ENCODE measurements around the gene ARSI.
"Not testable (repeated sequence)": the region's sequence is repeated elsewhere in the genome, so short reads cannot be mapped to it uniquely, and the experiment has no call there.

ARSI gene

DNA sequence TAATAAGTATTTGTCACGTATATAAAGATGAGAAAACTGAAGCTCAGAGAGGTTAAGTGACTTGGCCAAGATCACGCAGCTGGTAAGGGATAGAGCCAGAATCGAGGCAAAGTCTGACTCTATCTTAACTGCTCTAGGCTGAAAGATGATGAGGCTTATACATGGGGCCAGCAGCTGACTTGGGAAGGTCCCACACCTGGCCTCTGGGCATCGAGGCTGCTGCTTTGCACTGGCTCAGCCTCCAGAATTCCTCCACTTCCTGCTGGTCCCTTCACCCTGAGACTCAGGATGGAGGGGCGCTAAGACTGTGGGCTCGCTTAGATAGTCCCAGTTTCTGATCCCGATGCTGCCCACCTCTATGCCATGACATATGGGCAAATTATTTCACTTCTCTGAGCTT lies 48.3 kb downstream of the ARSI start:
- DNase-seq (ENCODE audit: low spot score) = no peak
- TF ChIP-seq, protein P1, sequence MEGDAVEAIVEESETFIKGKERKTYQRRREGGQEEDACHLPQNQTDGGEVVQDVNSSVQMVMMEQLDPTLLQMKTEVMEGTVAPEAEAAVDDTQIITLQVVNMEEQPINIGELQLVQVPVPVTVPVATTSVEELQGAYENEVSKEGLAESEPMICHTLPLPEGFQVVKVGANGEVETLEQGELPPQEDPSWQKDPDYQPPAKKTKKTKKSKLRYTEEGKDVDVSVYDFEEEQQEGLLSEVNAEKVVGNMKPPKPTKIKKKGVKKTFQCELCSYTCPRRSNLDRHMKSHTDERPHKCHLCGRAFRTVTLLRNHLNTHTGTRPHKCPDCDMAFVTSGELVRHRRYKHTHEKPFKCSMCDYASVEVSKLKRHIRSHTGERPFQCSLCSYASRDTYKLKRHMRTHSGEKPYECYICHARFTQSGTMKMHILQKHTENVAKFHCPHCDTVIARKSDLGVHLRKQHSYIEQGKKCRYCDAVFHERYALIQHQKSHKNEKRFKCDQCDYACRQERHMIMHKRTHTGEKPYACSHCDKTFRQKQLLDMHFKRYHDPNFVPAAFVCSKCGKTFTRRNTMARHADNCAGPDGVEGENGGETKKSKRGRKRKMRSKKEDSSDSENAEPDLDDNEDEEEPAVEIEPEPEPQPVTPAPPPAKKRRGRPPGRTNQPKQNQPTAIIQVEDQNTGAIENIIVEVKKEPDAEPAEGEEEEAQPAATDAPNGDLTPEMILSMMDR (IDR thresholded peaks at IDR 0.05; ENCODE audit: extremely low read depth, insufficient read depth, missing control alignments) = no peak
- in situ Hi-C loops (cut with MboI; ENCODE audit: low pct_unique_long_range_greater_than_20kb, low sequenced_read_pairs, unreplicated experiment) = no loop called here

DNA sequence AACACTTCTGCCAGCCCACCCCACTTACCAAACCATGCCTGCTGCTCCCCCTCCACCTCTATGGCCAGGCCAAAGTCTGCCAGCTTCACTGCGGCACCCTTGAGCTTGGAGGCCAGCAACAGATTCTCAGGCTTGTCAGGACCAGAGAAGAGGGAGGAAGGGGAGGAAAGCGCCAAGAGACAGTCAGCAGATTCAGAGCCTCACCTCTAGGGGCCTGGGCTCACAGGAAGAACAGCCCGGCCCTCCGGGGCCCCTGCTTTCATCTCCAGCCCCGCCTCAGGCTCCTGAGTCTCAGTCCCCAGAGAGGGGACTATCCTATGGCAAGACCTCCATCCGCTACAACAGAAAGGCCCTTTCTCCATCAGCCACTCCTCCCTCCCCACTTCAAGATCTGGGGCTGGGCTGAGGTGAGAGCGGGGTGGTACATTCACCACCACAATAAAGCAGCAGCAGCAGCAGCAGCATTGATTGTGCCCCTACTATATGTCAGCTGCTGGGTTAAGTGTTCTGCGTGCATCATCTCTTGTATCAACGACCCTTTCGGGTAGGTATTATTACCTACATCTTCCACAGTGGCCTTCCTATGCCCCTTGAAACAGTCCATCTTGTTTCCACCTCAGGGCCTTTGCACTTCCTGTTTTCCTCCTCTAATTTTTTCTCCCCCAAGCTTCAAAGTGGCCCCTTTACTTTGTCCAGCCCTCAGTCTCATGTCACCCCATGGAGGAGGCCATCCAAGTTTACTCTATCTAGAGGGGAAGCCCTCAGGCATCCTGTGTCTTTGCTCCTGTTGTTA lies 49.1 kb downstream of the ARSI start:
- no peak for DNase-seq (ENCODE audit: low spot score)
- in situ Hi-C loops (cut with MboI; ENCODE audit: low pct_unique_long_range_greater_than_20kb, low sequenced_read_pairs, unreplicated experiment) = no loop called here
- TF ChIP-seq, protein P1 (IDR thresholded peaks at IDR 0.05; ENCODE audit: extremely low read depth, insufficient read depth, missing control alignments) = no peak

DNA sequence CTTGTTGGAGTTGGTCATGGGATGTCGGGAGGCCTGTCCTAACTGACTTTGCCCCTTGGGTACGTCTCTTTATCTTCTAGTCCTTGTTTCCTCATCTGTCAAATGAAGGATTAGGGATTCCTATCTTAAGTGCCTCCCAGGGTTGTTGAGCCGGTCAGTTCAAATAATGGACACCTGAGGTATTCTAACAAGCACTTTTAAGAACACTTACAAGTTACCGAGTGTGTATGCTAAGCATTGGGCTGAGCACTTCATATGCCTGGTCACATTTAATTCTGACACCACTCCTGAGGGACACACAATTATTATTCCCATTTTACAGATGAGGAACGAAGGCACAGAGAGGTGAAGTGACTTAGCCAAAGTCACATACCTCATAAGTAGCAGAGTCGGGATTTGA lies 50.2 kb downstream of the ARSI start:
- TF ChIP-seq, protein P1 (IDR thresholded peaks at IDR 0.05; ENCODE audit: extremely low read depth, insufficient read depth, missing control alignments) = no peak
- no peak for DNase-seq (ENCODE audit: low spot score)
- in situ Hi-C loops (cut with MboI; ENCODE audit: low pct_unique_long_range_greater_than_20kb, low sequenced_read_pairs, unreplicated experiment) = no loop called here

DNA sequence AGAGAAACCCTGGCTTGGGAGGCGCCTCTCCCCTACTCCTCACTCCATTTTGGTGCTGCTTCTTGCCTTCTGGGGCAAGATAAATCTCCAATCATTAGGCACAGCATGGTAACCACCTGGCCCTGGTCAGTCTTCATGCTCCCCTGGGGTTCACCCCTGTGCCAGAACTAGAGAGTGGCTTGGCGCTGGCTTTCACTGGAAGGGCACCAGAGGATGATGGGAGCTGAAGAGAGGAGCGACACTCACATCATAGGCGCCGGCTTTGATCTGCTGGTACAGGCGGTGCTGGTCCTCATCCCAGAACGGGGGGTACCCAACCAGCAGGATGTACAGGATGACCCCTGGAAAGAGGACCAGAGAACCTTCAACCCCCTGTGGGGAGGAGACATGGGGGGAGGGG lies 51.2 kb downstream of the ARSI start:
- TF ChIP-seq, protein P1 (IDR thresholded peaks at IDR 0.05; ENCODE audit: extremely low read depth, insufficient read depth, missing control alignments) = no peak
- in situ Hi-C loops (cut with MboI; ENCODE audit: low pct_unique_long_range_greater_than_20kb, low sequenced_read_pairs, unreplicated experiment) = no loop called here
- no peak for DNase-seq (ENCODE audit: low spot score)

DNA sequence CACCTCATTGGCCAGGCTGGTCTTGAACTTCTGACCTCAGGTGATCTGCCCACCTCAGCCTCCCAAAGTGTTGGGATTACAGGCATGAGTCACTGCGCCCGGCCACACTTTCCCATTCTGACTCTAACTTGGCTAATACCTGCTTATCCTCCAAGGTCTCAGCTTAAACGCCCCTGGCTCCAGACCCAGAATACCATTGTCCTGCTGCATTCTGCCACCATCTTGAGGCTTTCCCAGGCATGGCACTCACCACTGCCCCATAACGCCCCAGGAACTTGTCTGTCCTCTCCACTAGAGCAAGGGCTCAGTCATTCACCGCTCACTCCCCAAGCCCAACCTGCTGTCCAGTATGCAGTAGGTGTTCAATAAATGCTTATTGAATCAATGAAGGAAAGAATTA lies 53.0 kb downstream of the ARSI start:
- in situ Hi-C loops (cut with MboI; ENCODE audit: low pct_unique_long_range_greater_than_20kb, low sequenced_read_pairs, unreplicated experiment) = no loop called here
- TF ChIP-seq, protein P1 (IDR thresholded peaks at IDR 0.05; ENCODE audit: extremely low read depth, insufficient read depth, missing control alignments) = no peak
- no peak for DNase-seq (ENCODE audit: low spot score)

DNA sequence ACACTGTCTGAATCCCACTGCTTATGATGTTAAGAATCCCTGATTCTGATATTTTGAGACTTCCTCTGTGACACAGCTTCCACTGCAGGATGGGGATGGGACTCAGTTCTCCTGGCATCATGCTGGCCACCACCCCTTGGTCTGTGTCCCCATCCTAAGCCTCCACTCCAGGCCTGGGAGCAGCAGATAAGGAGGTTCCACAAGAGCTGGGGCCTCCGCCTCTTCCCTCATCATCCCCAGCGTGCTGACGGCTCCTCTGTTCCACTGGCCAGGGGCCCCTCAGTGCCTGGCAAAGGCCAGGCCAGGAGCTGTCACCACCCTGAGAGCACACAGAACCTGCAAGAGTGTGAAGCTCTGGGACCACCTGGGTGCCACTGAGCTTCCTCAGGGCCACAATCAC lies 53.8 kb downstream of the ARSI start:
- in situ Hi-C loops (cut with MboI; ENCODE audit: low pct_unique_long_range_greater_than_20kb, low sequenced_read_pairs, unreplicated experiment) = no loop called here
- TF ChIP-seq, protein P1 (IDR thresholded peaks at IDR 0.05; ENCODE audit: extremely low read depth, insufficient read depth, missing control alignments) = no peak
- no peak for DNase-seq (ENCODE audit: low spot score)

DNA sequence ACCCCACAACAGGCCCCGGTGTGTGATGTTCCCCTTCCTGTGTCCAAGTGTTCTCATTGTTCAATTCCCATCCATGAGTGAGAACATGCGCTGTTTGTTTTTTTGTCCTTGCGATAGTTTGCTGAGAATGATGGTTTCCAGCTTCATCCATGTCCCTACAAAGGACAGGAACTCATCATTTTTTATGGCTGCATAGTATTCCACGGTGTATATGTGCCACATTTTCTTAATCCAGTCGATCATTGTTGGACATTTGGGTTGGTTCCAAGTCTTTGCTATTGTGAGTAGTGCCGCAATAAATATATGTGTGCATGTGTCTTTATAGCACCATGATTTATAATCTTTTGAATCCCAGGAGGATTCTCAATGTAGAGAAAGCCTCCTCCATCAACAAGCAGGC lies 54.2 kb downstream of the ARSI start:
- DNase-seq (ENCODE audit: low spot score); in situ Hi-C loops (cut with MboI; ENCODE audit: low pct_unique_long_range_greater_than_20kb, low sequenced_read_pairs, unreplicated experiment): not testable (repeated sequence)

Measured in GM13977 (cell line).